HG03571 (cell line): ENCODE results near the gene DLL3.

ENCODE experiments used
- ATAC-seq: cut with Tn5 transposase; IDR thresholded peaks from one replicate; pipeline ENCODE4 v1.9.1; 2021; ENCODE audit not compliant: unreplicated experiment

DLL3 gene

DNA sequence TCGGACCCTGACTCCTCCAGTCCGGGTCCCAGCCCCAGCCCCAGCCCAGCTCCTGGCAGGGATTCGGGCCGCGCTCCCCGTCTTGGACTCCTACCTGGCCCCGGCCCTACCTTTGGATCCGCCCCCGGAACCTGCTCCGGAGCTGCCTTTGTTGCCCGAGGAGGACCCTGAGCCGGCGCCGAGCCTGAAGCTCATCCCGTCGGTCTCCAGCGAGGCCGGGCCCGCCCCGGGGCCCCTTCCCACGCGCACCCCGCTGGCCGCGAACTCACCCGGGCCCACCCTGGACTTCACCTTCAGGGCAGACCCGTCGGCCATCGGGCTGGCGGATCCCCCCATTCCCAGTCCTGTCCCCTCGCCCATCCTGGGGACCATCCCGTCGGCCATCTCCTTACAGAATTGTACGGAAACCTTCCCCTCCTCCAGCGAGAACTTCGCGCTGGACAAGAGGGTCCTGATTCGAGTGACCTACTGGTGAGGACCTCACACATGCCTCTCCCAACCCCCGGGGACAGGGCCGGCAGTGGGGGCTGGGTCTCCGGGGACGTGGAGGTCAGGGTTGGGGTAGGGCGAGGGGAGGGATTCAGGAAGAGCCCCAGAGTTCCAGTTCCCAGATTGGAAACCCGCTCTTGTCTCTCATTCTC lies 16.9 kb downstream of the DLL3 start:
- no peak for ATAC-seq

GRCh38 chr19:39516270-39516669 lies 17.5 kb downstream of the DLL3 start:
- ATAC-seq: no peak

GRCh38 chr19:39517432-39517831 lies 18.7 kb downstream of the DLL3 start:
- ATAC-seq: no peak

DNA sequence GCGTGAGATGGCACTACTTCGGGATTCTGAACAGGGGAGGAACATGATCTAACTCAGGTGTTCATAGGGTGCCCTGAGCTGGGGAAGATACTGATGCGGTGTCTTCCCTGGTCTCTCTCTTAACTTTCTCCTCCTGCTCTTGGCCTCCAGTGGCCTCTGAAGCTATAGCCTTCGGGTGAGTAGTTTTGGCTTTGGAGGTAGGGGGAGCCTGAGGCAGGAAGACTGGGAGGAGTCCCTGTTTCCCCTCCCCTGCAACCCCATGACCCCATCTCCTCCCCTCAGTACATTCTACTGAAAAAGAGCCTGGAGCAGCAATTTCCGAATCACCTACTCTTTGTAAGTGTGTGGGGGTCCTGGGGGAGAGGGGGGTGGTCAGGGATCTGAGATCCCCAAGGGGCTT lies 19.7 kb downstream of the DLL3 start:
- ATAC-seq: no peak

- ATAC-seq: no peak
Measured at GRCh38 chr19:39518975-39519374, 20.2 kb downstream of the DLL3 start.

DNA sequence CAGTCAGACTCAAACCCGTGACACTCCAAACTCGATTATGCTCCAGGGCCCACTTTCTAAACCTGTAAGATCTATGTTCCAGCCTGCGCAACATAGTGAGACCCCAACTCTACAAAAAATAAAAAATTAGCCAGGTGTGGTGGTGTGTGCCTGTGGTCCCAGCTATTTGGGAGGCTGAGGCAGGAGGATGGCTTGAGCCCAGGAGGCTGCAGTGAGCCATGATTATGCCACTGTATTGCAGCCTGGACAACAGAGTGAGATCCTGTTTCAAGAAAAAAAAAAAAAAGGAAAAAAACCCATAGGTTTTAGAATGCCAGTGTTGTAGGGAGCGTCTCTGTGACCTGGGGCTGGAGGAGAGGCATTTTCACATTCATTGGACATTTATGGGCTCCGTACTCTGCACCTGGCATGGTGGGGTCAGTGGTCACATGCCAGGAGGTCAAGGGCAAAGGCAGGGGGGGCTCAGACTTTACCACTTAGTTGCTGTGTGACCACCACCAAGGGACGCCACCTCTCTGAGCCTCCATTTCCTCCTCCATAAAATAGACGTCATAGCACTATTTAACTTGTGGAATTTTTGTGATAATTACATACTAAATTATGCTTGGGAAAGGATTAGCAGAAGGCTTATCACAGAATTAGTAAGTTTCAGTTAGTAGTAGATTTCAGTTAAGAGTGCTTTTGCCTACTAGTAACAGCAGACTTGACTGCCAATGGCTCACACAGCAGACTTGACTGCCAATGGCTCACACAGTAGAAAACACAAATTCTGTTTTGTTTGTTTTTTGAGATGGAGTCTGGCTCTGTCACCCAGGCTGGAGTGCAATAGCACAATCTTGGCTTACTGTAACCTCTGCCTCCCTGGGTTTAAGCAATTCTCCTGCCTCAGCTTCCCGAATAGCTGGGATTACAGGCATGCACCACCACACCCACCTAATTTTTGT lies 22.1 kb downstream of the DLL3 start:
- ATAC-seq: no peak

DNA sequence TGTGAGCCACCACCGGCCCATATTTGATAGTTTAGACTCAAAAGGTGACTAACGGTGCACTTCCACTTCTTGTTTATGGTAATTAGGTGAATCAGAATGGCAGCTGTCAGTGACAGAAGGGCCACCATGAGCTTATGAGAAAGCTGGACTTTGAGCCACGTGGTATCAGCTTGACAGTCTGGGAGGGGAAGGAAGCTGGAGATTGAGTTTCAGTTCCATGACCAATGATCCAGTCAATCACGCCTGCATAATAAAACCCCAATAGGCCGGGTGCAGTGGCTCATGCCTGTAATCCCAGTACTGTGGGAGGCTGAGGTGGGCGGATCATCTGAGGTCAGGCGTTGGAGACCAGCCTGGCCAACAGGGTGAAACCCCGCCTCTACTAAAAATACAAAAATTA lies 25.7 kb downstream of the DLL3 start:
- ATAC-seq: no peak

GRCh38 chr19:39525205-39525604 lies 26.5 kb downstream of the DLL3 start:
- no peak for ATAC-seq

DNA sequence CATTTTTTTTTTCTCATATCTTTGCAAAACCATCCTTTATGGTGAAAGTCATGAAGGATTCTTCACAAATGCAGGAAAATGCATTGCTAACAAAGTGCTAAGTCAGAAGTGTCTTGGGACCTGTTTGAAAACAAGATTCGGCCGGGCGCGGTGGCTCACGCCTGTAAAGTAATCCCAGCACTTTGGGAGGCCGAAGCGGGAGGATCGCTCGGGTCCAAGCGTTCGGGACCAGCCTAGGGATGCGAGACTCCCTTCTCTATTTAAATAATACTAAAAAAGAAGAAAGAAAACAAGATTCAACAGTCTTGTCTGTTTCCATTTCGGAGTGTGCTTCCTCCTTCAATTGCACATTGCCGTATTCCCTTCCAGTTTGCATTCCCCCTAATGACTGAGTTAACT lies 33.1 kb downstream of the DLL3 start:
- ATAC-seq: no peak

DNA sequence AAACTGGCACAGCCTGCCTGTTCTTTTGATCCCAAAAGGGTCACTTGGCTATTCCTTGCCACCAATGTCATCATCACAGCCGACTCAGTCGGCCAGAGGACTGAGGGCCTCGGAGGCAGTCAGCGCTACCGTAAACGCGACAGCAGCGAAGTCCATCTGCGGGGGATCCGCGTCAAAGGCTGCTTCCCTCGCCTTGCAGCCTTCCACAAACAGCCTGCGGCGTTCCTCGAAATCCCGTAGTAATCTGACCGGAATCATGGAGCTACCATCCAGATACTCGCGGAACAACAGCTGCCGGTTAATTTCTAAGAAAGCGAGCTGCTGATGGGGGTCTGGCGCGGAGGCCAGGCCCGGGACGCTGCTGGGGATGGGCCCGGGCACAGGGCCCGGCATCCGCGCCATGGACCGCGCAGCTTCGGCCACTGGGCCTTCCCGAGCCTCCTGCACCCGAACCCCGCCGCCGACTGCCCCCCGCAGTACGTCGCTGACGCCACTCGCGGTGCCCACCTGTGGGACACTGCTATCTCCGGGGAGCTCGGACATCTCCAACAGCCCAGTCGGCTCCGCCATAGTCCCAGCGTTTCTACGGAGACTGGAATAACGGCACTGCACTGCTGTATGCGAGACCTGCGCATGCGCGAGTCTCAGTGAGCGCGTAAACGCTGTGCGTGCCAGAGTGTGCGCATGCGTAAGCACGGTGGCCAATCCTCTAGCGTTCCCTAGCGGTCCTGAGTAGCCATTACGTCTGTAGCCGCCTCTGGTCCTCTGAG lies 33.7 kb downstream of the DLL3 start, which contains the start of gene EID2B:
Gene EID2B, minus strand, starts transcription at position 620 of the 770 bp plus-strand sequence. Its CDS starts 50 bp downstream, at position 570.
- peak; percentile 78 for ATAC-seq

DNA sequence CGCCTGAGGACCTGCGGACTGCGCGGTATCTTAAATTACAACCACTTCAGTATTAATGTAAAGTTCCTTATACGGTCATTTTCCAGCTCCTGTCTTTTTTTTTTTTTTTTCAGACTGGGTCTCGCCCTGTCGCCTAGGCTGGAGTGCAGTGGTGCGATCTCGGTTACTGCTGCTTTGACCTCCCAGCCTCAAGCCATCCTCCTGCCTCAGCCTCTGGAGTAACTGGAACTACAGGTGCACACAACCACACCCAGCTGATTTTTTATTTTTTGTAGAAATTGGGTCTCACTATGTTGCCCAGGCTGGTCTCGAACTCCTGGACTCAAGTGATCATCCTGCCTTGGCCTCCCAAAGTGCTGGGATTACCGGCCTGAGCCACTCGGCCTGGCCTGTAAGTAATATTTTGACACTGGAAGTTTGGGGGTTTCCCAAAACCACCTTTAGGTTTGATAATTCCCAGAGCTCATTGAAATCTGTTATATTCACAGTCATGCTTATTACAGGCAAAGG lies 34.3 kb downstream of the DLL3 start:
- ATAC-seq: peak; percentile 7

GRCh38 chr19:39533791-39534190 lies 35.0 kb downstream of the DLL3 start:
- no peak for ATAC-seq

- no peak for ATAC-seq
Measured at GRCh38 chr19:39539165-39539517, 40.4 kb downstream of the DLL3 start.

DNA sequence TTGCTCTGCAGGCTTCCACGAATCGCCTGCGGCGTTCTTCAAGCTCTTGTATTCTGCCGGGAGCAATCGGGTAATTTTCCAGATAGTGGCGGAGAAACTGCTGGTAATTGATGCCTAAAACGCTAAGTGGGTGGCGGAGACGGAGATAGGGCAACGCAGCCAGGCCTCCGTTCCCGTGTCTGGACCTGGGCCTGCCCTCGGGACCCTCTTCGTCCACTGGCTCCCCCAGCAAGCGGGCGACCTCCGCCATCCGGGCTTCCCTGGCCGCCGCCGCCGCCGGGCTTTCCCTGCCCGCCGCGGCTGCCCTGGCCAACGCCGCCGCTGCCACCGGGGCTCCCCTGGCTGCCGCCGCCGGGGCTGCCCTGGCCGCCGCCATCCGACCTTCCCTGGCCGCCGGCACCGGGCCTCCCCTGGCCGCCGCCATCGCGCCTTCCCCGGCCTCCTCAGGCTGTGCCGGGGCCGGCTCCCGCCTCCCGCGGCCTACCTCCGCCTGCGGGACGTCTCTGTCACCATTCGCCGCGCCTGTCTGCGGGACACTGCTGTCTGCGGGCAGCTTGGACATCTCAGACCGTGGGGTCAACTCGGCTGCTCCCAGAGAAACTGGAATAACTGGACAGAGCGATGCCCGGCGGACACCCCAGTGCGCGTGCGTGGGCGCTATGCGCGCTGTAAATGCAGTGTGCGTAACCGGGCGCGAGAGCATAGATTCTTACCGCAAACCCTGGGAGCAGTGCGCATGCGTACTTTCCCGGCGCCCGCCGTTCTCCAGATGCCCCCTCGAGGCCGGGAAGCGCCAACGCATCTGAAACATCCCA lies 41.0 kb downstream of the DLL3 start, which contains the start of gene EID2:
Gene EID2, minus strand, starts transcription at position 644 of the 815 bp plus-strand sequence. Its CDS starts 82 bp downstream, at position 562.
- peak; percentile 67 for ATAC-seq

- ATAC-seq: no peak
Measured at GRCh38 chr19:39540333-39540673, 41.6 kb downstream of the DLL3 start.

GRCh38 chr19:39542206-39542605 lies 43.5 kb downstream of the DLL3 start:
- ATAC-seq: no peak

DNA sequence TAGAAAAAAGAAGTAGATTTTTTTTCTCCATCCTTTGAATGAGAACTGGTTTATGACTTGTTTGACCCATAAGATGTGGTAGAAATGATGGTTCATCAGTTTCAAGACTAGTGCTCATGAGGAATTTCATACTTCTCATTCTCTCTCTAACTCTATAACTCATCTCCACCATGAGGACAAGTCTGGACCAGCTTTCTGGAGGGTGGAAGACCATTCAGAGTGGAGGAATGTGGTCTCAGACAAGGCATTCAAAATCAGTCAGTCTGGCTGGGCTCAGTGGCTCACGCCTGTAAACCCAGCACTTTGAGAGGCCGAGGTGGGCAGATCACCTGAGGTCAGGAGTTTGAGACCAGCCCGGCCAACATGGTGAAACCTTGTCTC lies 44.7 kb downstream of the DLL3 start:
- ATAC-seq: no peak

- ATAC-seq: no peak
Measured at GRCh38 chr19:39544226-39544903, 45.6 kb downstream of the DLL3 start.

DNA sequence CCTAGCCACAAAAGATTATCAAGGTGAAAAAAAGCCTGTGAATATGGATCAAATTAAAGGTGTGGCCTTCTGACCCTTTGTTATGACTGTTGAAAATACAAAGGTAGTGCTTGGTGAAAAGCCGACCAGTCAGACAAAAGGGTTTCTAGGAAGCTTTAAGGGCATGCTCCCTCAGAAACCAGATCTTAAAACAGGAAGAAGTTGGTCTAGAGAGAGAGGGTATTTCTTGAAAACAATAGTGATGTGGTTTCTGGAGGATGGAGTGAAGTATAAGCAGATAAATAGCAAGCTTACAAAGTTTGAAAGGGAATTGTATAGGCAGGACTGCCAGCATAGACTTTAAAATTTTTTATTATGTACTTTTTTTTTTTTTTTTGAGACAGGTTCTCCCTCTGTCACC lies 46.2 kb downstream of the DLL3 start:
- no peak for ATAC-seq

GRCh38 chr19:39546599-39546998 lies 47.9 kb downstream of the DLL3 start:
- no peak for ATAC-seq
